GM21825 (cell line): ENCODE results near the gene TMPRSS9.
"Not testable (repeated sequence)": the region's sequence is repeated elsewhere in the genome, so short reads cannot be mapped to it uniquely, and the experiment has no call there.

Experiments used
- ATAC-seq: cut with Tn5 transposase; IDR thresholded peaks from one replicate; pipeline ENCODE4 v1.9.1; 2021; ENCODE audit warnings: mild to moderate bottlenecking, moderate library complexity; ENCODE audit not compliant: unreplicated experiment

Gene TMPRSS9

DNA sequence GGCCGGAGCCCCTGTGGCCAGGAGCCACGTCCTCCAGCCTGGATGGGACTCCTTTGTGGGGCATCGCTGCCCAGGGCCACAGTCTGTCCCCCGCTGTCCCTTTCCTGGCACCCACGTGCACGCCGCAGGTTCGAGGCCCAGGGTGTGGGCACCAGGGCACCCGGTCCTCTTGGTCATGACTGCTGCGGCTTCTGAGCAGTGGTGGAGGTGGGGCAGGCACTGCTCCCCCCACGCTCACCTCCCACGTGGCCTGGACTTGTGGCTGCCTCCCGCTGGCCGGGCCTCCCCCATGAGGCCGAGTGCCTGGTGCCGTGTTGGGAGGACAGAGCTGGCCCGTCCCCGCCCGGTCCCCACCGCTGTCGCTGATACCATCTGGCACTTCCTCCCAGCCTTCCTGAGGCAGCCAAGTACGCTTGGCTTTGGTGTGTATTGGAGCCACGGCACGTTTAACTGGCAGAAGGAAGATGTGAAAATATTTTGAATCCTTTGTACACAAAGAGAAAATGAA lies 18.8 kb upstream of the TMPRSS9 start:
- ATAC-seq, result no peak

DNA sequence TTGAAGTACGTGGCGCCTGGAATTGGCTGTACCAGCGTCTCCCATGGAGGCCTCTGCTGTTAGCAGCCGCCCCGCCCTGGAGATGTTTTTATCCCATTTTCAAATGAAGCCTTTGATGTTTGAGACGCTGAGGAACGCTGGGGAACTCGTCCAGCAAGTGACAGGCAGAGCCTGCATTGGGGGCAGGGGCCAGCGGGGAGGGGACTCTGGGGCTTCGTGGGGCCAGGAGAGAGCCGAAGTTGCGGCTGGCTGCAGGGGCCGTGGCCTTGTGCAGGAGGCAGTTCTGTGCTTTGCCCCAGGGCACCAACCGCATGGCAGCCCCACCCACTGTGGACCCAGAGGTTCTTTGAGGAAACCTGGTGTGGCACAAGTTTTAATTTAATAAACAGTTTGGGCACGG lies 18.1 kb upstream of the TMPRSS9 start:
- ATAC-seq, result no peak

DNA sequence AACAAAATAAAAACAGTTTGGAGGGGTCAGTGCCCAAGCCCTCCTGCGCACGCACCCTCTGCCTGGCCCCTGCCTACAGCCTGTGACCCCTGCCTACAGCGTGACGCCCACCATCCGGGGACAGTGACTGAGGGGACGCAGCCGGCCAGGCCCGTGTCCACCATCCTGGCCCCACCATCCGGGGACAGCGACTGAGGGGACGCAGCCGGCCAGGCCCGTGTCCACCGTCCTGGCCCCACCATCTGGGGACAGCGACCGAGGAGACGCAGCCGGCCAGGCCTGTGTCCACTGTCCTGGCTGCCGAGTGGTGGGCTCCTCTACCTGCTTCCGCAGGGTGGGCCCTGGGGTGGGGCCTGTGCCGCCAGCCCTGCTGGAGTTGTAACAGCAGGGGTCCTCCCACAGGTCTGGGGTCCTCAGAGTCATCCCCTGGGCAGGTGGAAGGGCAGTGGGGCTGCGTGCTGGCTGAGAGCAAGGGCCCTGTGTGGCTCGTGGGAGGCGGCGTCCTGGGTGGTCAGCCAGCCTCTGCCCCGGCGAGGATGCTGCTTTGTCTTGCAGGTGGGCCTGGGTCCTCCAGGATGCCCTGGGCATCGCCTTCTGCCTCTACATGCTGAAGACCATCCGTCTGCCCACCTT lies 17.3 kb upstream of the TMPRSS9 start:
- no peak for ATAC-seq

DNA sequence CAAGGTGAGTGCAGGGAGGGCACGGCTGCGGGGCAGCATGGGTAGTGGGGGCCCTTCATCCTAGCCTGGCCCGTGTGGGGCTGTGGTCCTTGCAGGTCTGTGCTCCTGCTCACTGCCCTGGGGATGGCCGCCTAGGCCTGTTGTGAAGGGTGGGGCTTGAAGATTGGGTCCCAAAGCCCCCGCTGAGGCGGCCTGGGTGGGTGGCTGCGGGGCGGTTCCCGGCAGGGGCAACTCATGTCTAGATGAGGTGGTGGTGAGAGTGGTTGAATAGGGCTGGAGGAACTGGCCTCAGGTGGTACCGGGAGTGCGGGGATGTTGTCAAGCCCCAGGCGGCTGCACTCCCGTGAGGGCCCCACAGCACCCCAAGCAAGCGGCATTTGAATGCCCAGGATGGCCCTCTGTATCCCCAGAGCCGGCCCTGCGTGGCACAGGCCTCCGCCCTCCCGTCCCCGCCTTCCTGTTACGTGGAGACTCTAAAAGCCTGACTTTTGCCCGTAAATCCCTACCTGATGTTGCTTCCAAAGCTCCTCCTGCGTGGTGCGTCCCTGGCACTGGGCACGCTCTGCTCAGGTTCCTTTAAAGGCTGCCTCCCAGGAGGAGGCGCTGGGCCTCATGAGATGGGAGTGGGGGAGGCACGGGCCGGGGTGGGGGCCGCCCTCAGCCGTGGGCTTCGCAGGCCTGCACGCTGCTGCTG lies 16.6 kb upstream of the TMPRSS9 start:
- ATAC-seq, result no peak

DNA sequence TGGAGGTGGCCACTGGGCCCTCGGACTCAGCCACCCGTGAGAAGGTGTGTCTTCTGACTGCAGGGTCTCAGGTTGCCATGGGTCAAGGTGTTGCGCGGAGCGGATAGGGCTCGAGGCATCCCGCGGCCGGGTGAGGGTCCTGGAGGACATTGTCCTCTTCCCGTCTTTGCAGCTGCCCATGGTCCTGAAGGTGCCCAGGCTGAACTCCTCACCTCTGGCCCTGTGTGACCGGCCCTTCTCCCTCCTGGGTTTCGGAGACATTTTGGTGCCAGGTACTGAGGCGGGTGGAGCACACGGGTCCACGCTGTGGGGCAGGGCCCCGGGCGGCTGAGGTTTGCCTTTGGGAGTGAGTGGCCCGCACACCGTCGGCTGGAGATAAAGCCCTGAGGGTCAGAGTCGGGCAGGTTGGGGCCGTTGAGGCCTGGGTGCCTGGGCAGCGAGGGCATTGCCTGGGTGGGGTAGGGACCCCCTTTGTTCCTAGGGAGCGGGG lies 15.6 kb upstream of the TMPRSS9 start:
- no peak for ATAC-seq

DNA sequence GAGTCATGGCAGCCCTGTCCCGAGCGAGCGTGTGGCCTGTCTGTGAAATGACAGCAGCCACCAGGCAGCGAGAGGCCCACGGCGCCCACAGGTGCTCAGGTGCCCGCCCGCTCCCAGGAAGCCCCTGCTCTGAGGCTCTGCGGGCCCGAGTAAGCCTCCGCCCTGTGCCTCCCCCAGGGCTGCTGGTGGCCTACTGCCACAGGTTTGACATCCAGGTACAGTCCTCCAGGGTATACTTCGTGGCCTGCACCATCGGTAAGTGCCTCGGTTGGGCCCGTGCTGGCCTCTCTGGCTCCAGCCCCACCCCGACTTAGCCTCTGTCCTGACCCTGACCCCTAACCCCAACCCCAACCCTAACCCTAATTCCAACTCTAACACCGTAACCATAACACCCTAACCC lies 15.0 kb upstream of the TMPRSS9 start:
- no peak for ATAC-seq

DNA sequence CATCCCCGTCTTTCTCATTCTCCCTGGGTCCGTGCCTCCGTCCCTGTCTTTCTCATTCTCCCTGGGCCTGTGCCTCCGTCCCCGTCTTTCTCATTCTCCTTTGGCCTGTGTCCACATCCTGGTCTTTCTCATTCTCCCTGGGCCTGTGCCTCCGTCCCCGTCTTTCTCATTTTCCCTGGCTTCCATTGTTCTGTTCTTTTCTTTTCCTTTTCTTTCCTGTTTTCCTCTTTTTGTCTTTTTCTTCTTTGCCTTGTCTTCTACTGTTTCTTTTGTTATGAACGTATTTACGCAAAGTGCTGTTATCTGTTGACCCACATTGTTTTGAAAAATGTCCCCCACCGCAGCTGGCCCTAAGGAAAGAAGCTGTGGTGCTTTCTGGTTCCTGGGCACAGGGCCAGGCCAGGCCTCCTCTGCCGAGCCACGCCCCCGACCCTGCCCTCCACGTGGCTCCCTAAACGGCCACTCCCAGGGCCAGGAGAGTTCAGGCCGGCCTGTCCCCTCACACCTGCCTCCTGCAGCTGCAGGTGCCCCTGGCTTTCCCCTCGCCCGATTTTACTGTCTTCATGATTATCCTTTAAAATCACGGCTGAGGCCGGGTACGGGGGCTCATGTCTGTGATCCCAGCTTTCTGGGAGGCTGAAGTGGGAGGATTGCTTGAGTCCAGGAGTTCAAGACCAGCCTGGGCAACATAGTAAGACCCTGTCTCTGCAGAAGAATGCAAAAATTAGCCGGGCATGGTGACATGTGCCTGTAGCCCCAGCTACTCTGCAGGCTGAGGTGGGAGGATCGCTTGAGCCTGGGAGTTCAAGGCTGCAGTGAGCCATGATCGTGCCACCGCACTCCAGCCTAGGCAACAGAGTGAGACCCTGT lies 14.0 kb upstream of the TMPRSS9 start:
- ATAC-seq, result no peak

DNA sequence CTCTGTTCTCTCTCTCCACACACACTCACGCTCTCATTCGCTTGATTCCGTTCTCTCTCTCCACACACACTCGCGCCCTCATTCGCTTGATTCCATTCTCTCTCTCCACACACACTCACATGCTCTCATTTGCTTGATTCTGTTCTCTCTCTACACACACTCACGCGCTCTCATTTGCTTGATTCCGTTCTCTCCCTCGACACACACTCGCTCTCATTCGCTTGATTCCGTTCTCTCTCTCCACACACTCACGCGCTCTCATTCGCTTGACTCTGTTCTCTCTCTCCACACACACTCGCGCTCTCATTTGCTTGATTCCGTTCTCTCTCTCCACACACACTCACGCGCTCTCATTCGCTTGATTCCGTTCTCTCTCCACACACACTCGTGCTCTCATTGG lies 10.2 kb upstream of the TMPRSS9 start:
- not testable (repeated sequence) for ATAC-seq

DNA sequence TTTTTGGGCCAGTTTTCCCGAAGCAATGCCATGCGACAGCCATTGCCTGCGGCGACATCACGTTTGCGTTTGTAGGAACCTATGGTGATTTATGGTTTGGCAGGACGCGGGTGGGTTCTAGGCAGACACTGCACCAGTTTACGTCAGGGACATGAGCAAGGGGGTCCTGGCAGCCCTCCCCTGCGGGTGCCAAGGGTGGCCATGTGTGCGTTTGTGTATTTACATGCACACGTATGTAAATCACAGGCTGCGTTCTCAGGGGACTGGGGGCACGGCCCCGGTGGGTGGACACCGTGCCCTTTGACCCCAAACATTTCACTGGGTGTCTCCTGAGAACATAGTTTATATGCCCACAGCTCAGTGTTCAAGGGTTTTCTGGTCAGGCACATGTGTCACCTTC lies 9.4 kb upstream of the TMPRSS9 start:
- no peak for ATAC-seq

DNA sequence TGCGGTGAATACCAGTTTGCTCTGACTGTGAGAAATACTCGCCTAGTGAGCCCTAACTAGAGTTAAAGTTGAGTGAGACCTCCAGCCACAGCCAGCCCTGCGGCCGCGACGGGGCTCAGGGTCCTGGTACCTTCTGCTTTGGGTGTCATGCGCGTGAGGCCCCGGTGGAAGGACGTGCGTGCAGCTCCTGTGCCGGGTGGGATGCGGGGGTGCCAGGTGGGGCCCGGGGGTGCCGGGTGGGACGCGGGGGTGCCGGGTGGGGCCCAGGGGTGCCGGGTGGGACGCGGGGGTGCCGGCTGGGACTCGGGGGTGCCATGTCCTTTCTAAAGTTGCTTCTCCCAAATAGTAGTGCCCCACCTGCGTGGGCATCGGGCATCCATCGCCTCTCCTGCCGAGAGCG lies 8.5 kb upstream of the TMPRSS9 start:
- no peak for ATAC-seq

DNA sequence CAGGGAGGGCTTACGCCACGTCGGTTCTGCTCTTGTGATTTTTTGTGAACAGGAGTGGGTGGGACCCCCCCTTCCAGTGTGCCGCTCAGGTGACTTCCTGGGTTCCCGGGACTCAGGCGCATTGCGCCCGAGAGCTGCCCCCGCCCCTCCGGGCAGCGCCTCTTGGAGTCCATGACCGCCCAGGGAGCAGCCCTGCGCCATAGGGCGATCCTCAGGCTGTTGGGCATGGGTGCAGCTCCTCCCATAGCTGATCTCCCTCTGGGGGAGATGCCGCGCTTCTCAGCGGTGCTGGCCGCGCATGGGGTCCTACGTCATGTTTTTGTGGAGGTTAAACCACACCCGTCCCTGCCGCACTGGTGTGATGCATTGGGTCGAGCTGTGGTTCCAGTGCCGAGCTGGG lies 7.9 kb upstream of the TMPRSS9 start:
- no peak for ATAC-seq

DNA sequence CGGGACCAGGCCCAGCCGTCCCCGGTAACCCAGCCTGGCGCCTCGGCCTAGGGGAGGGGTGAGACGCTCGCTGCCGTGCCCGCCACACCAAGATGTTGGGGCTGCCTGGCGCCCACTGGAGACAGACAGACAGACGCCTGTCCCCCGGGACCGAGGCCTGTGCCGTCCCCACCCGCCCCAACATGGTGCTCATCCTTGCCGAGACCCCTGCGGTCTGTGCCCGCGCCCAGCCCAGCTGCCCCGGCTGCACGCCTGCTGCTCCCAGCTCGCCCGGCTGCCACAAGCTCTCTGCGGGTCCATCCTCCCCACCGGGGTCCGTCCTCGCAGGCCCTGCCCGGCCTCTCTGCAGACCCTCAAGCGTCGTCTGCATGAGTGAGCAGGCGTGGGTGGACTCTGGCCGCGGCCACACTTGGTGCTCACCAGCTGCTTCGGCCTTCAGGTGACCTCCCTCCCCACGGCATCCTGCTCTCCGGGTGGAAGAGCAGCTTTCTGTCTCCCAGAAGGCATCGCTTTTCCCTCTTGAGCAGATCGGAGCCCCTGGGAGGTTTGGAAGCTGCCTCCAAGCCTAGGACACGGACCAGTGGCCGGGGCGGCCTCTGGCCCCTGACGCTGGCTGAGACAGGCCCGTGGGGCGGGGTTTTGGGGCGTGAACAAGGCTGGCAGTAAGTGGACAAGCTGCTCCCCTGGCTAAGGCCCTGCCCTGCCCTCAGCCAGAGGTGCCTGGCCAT lies 6.7 kb upstream of the TMPRSS9 start:
- ATAC-seq, result no peak

DNA sequence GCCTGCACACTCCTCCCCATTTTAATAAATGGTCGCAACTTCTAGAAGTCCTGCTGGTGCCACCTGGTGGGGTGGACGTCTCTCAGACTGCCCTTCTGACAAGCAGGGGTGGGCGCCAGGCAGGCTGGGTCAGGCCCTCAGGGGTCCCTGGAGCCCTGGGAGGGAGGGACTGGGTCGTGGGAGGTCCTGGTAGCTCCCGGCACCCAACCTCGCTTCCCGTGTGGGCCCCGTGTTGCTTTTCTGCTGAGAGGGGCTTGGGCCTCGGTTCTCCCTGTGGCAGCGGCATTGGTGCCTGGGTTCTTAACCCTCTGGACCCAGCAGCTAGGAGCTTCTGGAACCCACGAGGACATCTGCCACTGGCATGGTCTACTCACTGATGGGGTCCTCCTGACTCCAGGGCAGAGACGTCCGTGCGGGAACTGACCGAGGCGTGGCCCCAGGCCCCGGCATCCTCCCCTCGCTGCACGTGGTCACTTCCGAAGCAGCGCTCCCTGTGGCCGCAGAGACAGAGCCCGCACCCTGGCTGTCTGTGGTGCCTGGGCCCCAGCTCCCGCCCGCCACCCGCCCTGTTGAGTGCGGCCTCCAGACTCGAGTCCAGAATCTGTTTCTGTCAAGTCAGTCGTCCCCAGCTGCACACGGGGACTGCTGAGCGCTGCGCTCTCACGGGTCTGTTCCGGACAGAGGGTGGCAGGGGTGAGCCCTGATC lies 6.0 kb upstream of the TMPRSS9 start:
- no peak for ATAC-seq

DNA sequence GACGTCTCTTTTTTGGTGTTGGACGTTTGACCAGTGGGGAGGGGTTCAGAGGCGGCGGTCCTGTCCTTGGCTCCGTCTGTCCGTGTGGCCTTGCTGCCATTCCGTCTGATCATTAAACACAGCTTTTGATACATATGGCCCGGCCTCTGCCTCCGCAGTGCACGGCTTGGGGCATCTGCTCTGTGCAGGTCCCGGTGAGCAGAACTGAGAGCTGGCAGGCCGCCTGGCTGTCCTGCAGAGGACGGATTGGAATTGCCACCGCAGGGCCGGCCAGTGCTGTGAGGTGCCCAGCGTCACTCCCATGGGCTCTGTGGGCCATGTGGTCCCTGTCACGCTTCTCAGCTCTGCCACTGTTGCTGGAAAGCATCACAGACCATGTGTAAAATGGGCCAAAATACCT lies 5.4 kb upstream of the TMPRSS9 start:
- ATAC-seq, result no peak

DNA sequence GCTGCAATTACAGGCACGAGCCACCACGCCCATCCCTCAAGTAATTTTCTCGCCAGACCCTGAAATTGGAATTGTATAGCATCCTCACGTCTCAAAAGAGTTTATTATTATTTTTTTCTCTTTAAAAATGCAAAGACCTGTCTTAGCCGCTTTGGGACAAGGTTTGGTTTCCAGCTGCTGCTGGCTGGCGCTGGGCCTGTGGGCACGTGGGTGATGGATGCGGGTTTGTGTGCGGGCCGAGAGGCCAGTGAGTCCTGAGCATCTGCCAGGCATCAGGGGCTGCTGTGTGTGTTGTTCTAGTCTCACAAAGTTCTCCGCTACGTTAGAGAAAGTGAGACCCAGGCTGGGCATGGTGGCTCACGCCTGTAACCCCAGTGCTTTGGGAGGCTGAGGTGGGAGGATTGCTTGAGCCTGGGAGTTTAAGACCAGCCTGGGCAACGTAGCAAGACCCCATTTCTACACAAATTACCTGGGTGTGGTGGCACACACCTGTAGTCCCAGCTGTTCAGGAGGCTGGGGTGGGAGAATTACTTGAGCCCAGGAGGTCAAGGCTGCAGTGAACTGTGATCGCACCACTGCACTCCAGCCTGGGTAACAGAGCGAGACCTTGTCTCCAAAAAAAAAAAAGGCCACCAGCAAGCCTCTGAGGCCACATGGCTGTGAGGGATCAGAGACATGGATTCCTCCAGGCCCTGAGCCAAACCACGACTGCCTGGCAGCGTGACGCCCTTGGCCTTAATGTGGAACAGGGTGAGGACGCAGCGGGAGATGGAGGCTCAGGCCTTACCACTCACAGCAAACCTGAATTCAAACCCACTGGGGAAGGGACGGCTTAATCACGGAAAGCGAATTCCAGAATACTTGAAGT lies 4.7 kb upstream of the TMPRSS9 start:
- no peak for ATAC-seq

DNA sequence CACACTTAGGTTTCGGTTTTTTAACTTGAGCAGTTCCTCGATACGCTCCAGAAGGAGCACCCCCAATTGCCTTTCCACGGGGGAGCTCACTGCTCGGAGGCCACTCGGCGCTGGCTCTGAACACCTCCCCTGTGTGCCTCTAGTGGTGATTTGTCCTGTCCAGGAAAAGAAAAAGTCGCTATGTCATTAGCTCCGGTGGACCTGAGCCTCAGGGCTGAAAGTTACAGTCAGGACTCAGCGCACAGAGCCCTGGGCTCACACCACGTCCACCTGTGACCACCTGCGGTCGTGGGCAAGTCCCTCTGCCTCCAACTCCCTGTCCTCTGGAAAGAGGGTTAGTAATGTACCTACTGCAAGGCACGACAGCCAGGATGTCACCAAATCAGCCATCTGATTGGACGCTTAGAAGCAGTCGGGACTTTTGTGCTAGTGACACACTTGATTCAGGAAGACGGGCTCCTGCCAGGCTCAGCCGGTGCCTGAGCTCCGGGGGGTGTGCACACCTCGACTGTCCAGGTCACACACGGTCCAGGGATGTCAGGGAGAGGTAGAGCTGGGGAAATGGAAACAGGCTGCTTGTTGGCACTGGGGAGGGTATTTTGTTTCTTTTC lies 3.9 kb upstream of the TMPRSS9 start:
- no peak for ATAC-seq

DNA sequence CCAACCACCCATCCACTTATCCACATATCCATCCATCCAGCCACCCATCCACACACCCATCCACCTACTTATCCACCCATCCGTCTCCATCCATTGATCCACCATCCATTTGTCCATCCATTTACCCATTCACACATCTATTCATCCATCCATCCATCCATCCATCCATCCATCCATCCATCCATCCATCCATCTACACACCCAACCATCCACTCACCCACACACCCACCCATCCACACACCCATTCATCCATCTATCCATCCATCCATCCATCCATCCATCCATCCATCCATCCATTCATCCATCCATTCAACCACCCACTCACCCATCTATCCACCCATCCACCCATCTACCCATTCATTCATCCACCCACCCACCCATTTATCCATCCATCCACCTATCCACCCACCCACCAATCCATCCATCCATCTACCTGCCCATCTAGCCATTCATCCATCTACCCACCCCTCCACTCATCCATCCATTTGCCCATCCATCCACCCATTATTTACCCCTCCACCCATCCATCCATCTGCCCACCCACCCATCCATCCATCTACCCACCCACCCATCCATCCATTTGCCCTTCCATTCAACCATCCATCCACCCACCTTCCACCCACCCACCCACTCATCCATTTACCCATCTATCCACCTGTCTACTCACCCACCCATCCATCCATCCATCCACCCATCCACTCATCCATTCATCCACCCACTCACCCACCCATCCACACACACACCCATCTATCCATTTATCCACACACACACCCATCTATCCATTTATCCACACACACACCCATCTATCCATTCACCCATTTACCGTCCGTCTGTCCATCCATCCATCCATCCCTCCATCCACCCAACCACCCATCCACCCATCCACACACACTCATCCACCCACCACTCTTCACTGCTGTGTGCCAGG lies 2.5 kb upstream of the TMPRSS9 start:
- ATAC-seq, result no peak
